ENCODE data around the gene AKR7A2. TPM values are rescaled to one million over a fixed set of nuclear protein-coding genes. Genes with fewer than 3 reads are reported as not detected.
A peak's percentile ranks its signal among the peaks of the same experiment; 100 is the strongest.

The AKR7A2 gene
- total and polyA plus RNA-seq, 12 donors: 6.8 to 48.5 (median 43.0) TPM

- Histone ChIP-seq H3K36me3 (peaks cover 0 to 90% (median 19%) of the 10 kb centered on the region in 9 donors), H3K9me3 (no peaks in the 10 kb centered on the region), H3K4me1 (peaks cover 3 to 31% (median 15%) of the 10 kb centered on the region in 9 donors), H3K27me3 (no peaks in the 10 kb centered on the region), H3K4me3 (no peak overlapping the region), H3K27ac (peak overlapping the region in 5 of 10 donors; percentile 20 to 32 (median 25))
- WGBS, 2 donors: 78 to 84% methylated on average over 27 of the region's 27 CpGs
- no peak for TF ChIP-seq CTCF (IDR thresholded peaks at IDR 0.05)
- ATAC-seq (peak in 7 of 8 donors; percentile 25 to 65 (median 39)), DNase-seq (peak; percentile 36 to 59)
- intact Hi-C loops (cut with DNase I): loop anchor here in 3 of 10 donors (5.0 kb wide), 3 partner anchors 240 to 315 kb away; no protein-coding TSS in a partner anchor
Measured at GRCh38 chr1:19342062-19342750, 30.3 kb upstream of the AKR7A2 start.

- DNase-seq (peak; percentile 57 to 75), ATAC-seq (peak; percentile 23 to 62 (median 49))
- Histone ChIP-seq H3K4me1 (peaks cover 3 to 30% (median 15%) of the 10 kb centered on the region in 9 donors), H3K9me3 (no peaks in the 10 kb centered on the region), H3K36me3 (peaks cover 0 to 87% (median 19%) of the 10 kb centered on the region in 9 donors), H3K4me3 (no peak overlapping the region), H3K27ac (peak overlapping the region in 5 of 10 donors; percentile 7 to 41 (median 23)), H3K27me3 (no peaks in the 10 kb centered on the region)
- 66% methylated on average over 25 of the region's 25 CpGs for WGBS, 2 donors
- intact Hi-C loops (cut with DNase I): loop anchor here in 3 of 10 donors (5.0 kb wide), 3 partner anchors 241 to 316 kb away; no protein-coding TSS in a partner anchor
- TF ChIP-seq CTCF (IDR thresholded peaks at IDR 0.05): peak; percentile 80 to 94 (median 84)
Measured at GRCh38 chr1:19341201-19342061, 29.5 kb upstream of the AKR7A2 start.

- DNase-seq: no peak
- intact Hi-C loops (cut with DNase I): loop anchor here in 3 of 10 donors (5.0 kb wide), 3 partner anchors 242 to 317 kb away; no protein-coding TSS in a partner anchor
Measured at GRCh38 chr1:19340387-19340937, 28.5 kb upstream of the AKR7A2 start.

More at GRCh38 chr1:19340387-19340937, 28.5 kb upstream of the AKR7A2 start:
- Histone ChIP-seq H3K4me3 (no peak overlapping the region), H3K9me3 (no peaks in the 10 kb centered on the region), H3K27me3 (no peaks in the 10 kb centered on the region), H3K4me1 (peaks cover 3 to 30% (median 13%) of the 10 kb centered on the region in 9 donors), H3K36me3 (peaks cover 0 to 81% (median 19%) of the 10 kb centered on the region in 9 donors), H3K27ac (no peak overlapping the region)
- TF ChIP-seq CTCF (IDR thresholded peaks at IDR 0.05): no peak
- 95% methylated on average over 14 of the region's 14 CpGs for WGBS, 2 donors
- ATAC-seq: no peak

Data from heart right ventricle (tissue), 16 donors.